HG02588 (cell line): ENCODE results near the gene SMIM12.

Experiments used
- ATAC-seq: cut with Tn5 transposase; IDR thresholded peaks from one replicate; pipeline ENCODE4 v1.9.1; 2021; ENCODE audit warnings: mild to moderate bottlenecking, moderate library complexity; ENCODE audit not compliant: unreplicated experiment

The SMIM12 gene

DNA sequence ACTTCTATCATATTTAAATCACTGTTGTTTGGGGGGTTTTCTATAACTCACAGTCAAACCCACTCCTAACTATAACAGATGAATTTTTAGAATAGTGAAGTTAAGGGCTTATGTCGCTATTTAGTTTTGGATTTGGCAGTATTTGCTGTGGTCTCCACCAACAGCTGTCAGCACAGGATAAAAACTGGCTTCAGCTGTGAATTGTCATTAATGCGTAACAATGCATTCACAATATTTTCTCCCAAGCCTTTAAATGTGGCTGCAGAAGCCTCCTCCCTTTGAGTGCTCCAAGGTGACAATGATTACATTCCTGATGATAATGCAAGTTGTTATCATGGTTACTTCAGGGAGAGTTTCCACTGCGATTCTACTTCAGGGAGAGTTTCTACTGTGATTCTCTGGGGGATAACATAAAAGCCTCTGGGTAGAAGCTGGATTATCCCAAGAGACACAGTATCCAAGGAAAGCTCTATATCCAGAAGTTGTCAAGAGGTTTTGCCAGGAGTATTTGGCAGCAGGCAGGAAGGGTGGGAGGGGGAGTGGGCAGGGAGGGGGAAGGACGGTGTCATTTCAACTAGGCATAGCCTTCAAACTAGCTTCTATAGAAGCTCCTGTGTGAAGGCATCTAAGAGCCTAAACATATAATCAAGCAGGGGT is 14.9 kb upstream of the SMIM12 start:
- ATAC-seq = no peak

DNA sequence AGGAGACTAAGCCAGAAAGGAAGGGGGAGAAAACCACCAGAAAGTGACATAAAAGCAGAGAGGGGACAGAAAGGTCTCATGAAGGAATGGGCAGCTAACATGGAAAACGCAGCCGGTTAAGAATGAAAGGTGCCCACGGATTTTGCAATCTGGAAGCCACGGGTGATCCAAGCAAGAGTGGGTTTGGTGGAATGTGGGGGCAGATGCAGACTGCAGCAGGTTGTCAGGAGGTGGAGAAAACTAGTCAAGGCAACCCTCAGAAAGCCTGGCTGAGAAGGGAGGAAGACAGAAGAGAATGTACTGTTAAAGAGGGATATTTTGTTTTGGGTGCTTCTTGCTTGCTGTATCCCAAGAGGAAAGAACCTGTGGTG is 12.6 kb upstream of the SMIM12 start:
- no peak for ATAC-seq

DNA sequence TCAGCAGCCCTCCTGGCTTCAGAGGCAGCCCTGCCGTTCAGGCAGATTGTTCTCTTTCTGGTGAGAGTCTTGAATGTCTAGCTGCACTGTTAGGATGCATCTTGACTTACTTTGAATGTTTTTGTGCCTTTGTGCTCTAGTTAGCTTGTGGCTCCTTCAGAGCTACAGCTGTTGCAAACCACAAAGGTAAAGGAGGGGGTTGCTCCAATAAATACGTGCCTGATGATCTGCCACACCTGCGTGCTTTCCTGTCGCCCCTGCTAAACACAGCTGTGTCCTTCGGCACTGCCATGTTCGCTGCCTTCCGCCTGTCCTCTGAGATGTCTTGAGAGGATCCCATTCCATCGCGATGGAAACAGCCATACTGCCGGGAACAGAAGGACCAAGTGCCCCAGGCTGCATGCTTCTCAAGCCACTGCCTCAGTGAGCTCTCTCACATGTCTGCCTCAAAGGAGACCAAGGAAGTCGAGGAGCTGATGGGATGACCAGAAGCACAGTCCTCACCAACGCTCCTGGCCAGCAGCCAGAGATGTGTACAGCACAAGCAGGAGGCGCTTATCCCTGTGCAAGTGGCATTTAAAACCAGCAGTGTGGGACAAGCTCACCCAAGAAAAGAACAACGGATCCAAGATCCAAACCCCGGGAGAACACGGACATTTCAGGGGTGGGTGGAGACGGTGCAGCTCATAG is 12.0 kb upstream of the SMIM12 start:
- no peak for ATAC-seq

DNA sequence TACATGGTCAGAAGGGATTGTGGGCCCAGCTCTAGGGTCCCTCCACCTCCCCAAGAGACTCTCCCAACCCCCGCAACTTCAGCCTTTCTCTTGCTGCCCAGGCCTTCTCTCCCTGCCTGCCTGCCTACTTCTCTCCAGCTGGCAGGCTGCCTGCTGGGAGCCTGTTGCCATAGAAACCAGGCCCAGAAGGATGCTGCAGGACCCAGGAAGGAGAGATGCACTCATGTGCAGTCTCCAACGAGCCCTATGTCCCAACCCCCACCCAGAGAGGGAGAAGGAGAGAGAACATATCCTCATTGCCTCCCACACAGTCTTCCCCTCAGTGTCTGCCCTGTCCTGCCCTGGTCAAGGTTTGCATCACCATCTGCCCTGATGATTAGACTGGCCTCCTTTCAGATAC is 10.8 kb upstream of the SMIM12 start:
- ATAC-seq = no peak

DNA sequence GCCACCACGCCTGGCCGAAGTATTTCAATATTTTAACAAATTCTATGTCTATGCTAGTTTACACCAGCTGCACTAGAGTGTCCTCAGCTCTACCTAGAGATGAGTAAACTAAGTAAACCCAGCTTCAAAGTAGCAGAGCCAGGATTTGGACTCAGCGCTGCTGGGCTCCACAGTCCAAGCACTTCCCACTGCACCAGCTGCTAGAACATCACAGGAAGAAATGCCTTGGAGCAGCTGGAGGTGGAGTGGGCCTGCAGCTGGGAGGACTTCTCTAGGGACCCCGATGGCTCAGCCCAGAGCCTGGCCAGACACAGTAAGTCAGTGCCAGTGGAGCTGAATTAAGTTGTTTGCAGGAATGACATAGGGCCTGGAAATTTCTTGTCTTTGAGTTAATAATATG is 10.2 kb upstream of the SMIM12 start:
- no peak for ATAC-seq

DNA sequence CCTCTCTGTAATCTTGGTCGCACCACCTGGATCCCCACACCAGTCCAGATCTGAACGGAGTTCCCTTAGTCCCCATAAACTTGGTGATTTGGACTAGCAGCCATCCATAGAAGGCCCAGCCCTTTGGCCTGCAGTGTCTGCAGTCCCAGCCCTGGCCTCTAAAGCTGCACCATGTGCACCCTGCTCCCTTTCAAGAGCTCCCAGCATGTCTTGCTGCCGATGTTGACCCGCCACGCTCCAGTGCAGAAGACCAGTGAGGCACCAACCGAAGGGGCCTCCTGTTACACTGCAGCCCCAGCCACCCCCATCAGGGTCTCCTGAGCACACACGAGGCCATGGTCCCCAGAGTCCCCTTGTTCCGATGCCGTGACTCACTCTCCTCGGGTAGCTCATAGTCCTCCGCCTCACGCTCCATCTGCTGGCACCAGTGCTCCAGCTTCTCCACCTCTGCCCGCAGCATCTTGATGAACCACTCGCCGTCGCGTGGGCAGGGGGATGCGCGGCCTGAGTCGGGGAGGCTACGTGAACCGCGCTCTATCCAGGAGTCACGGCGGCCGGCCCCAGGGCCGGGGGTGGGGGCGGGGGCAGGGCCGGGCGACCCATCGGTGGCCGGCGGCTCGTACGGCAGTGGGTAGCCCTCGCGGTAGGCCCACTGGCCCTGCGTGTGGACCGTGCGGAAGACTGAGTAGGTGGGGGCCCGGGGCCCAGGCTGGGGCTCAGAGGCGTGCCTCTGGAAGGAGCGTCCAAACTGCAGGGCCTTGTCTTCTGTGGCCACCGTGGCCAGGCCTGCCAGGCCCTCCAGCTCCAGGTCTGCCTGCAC is 8.9 kb upstream of the SMIM12 start:
- ATAC-seq = no peak

DNA sequence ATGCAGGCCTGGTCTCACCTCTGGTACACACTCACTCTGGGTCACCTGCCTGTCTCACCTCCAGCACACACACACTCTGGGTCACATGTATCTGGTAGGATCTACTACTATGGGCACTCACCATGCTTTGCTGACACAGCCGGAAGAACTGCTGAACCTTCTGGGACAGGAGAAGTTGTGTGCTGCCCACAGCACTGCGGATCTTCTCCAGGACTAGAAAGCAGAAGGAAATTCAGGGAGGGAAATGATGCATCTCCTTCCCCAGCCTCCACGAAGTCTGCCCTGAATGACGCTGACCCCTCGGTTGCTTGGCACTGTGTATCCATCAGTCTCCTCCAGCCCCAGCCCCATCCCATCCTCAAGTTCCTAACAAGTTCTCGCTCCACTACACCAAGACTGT is 7.9 kb upstream of the SMIM12 start:
- ATAC-seq = no peak

DNA sequence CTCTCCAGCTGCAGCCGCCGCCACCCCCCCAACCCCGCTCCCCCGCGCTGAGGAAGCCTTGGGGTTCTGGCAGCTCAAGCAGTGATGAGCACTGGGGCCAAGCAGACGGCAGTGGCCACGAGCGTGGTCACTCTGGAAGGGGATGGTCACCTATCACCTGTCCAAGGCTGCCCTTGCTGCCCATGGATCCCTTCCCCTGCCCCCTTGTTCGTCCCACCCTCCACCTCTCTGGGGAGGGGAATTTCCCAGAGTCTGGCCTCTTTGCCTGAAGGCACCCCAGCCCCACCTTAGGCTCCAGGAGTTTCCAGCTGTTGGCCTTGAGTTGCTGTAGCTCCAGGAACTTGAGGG is 7.2 kb upstream of the SMIM12 start:
- no peak for ATAC-seq

DNA sequence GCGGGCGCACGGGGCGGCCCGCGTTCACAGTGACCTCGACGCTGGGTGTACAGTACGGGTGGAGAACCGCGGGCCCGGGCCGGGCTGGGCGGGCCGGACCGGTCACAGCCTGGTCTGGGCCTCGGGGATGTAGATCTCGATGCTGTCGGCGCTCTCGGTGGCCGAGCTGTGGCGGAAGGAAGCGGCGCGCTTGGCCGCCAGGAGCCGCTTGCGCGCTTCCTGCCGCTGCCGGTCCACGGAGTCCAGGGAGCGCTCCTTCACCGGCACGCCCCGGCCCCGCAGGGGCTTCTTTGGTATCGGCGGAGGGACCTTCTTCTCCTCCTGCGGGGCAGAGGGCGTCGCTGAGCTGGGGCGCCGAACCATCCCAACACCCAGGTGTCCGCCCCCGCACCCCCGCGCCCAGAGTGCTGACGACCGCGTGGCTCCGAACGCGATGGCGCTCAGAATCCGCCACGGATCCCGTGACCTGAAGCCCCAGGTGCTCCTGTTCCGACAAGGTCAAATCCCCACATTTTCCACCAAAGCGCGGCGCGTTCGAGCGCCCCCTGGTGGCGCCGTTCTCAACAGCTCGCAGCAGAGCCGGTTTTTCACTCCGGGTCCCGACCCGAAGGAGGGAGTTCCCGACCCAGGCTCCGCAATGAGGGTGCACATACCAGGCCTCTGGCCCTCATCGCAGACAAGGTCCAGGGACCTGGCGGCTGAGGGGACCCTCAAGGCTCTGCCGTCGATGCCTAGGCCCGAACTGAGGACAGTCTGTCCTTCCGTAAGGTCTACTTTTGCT is 6.6 kb upstream of the SMIM12 start:
- peak; percentile 67 for ATAC-seq

DNA sequence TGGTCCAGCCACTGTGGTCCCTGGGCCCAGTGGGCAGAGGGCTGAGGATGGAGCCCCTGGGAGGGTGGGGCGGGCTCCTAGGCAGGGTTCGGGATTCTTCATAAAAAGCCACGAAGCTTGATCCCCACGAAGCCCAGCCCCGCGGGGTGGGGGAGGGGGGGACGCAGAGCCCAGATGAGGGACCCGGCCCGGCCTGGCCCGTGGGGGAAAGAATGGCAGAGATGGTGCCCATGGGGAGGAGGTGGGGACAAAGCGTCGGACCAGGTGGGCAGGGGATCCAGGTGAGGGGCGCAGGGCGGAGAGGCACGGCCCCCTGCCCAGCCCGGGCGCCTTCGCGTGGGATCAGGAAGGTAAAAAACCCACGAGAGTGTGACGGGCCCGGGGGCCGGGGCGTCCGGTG is 6.0 kb upstream of the SMIM12 start:
- ATAC-seq = no peak

DNA sequence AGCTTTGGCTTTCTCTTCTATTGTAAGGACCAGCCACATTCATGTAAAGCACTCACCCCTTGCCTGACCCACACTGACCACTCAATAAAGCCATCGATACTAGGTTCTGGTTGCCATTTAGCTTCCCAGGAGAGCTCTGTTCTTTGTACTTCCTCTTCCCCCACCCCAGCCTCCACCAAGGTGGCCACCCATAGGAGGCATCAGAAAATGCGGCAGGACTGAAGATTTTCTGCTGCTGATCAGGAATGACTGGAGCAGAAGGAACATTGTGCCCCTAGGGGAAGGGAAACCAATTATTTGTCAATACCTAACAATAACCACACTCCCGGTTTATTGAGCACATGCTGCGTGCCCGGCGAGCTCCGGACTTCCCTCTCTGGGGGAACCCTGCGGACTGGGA is 5.2 kb upstream of the SMIM12 start:
- no peak for ATAC-seq

DNA sequence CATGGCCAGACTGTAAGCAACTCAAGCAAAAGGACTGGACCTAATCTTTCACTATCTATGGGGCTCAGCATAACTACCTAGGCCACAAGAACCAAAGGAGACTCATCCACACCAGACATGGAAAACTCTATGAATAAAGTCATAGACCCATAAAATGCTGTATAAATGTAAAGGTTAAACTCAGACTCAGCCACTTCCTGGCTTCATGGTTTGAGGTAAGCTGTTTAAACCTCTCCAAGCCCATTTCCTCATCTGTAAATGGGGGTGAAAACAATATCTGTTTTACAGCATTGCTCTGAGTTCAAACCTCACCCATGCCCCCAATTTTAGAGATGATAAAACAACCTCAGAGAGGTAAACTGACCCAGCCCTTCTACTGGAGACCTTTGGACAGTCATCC is 4.0 kb upstream of the SMIM12 start:
- ATAC-seq = no peak

DNA sequence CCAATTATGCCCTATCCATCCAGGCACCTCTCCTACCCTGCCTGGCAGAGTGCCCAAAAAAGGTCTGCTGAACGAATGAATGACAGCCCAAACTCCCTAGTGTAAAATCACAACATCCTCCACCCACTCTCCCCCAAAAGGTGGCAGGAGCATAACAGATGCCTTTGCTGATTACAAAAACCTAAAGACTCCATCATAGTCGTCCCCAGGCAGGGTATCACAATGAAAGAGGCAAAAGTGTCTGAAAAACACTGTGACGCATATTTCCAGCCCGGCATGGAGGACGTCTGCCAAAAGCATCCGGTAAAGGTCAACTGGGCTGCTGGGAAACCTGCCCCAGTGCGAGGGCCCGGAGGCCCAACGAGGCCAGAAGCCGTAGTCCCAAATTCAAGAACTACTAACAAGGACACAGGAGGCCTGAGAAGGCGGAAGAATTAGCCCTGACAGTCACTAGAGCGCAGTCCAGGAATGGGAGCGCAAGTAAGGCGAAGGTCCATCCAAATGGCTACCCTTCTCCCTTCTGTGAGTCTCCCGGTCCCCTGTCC is 576 bp downstream of the SMIM12 start:
- peak; percentile 8 for ATAC-seq

DNA sequence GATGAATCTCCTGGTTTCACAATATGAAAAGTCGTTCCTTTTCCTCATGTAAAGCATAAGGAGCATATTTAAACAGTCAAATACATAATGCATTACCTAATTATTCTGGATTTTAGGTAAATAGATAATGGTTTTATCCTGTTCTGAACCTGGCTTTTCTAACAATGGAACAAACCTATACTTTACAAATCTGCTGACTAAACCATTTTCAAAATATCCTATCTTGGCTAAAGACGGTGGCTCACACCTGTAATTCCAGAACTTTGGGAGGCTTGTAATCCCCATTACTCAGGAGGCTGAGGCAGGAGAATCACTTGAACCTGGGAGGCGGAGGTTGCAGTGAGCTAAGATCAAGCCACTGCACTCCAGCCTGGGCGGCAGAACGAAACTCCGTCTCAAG is 2.9 kb downstream of the SMIM12 start:
- ATAC-seq = no peak

DNA sequence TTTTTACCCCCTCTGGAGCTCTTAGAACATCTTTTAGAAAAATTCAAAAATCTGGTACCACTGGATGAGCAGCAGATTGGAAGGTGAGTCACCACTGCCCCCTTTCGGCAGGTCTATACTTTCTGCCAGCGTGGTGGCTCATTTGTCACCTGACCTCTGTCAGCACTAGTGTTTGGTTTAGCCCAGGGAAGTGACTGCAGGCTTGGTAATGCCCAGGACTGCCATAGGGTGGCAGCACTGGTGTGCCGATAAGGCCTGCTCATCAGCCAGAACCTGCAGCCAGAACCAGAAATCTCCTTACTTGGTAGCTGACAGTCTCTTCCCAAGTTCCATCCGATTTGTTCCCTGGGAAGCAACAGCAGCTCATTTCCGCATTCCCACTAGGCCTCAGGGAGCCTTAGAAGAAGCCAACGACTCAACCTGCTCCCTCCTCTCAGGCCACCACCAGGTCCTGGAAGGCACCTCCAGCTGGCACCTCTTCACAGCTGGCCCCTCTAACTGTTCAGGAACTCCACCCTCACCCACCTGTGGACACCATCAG is 6.8 kb downstream of the SMIM12 start:
- peak; percentile 93 for ATAC-seq

DNA sequence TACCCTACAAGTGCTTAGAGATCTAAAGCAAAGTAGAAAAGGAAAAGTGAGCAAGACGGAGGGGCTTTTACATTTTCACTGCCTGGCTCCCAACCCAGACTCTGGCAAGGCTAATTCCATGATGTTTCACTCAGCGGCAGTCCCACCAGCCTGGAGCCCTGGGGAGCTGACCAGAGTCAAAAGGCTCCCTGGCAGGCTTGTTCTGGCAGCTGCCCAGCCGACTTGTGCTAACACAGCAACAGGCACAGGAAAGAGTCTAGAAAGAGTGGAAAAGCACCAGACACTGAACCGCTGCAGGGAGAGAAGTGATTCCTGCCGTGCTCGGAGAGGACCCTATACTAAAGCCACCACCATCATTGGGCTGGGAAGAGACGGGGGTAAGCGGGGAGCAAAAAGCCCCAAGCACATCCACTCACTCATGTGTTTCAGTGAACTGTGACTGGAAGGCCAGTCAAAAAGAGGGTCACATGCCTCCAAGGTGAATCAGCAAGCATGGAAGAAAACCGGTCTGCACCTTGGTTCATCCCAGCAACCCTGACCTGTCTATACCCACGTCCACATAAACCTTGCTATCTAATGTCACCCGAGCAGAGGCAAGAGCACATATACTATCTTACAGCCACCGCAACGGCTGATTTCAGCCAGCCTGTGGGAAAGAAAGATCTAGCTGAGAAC is 8.0 kb downstream of the SMIM12 start:
- no peak for ATAC-seq

DNA sequence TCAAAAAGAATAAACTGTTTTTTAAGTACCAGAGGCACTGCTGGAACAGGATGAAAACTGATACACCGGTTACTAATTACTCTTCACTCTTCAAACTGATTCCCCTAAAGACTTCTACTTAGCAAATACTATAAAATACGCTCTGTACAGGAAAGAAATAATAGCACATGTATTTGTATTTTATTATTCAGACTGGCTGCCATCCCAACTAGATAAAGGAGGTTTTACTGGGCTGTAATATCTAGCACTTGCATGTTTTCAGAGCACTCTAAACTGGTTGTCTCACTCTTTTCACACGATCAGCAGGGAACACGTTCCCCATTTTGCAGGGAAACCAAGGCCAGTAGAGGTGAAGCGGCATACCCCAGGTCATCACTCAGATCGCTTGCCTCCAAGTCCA is 9.2 kb downstream of the SMIM12 start:
- ATAC-seq = no peak

DNA sequence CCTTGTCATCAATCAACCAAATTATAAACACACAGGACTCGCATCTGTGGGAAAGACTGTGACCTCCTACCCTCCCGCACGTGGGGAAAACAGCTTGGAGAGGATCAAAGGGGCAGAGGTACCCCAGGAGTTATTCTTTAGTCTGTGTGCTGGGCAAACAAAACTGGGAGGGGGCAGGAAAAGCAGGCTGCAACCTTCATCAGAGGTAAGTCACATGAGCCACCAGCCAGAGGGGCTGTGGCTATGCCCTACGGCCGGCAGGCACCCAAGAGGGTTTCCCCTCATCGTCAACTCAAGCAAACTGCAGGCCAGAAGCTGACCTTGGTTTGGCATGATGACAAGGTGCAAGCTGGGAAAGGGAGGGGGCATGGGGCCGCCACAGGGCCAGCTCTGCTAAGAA is 12.5 kb downstream of the SMIM12 start:
- ATAC-seq = no peak

DNA sequence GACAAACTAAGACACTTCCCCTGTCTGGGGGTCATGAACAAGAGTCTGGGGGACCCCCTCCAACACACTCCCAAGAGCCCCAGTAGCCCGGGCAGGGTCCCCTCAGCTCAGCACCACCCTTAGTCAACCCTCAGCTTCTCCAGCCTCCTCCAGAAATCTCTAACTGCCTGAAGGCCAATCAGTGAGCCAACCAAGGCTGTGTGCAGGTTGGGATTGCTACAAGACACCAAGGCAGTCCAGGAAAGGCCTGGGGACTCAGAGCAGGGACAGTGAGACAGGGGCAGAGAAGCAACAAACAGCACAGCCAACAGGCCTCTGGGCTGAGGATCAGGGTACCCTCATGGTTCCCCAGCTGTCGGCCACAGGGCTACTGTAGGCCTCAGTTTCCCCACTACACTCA is 13.3 kb downstream of the SMIM12 start:
- no peak for ATAC-seq

DNA sequence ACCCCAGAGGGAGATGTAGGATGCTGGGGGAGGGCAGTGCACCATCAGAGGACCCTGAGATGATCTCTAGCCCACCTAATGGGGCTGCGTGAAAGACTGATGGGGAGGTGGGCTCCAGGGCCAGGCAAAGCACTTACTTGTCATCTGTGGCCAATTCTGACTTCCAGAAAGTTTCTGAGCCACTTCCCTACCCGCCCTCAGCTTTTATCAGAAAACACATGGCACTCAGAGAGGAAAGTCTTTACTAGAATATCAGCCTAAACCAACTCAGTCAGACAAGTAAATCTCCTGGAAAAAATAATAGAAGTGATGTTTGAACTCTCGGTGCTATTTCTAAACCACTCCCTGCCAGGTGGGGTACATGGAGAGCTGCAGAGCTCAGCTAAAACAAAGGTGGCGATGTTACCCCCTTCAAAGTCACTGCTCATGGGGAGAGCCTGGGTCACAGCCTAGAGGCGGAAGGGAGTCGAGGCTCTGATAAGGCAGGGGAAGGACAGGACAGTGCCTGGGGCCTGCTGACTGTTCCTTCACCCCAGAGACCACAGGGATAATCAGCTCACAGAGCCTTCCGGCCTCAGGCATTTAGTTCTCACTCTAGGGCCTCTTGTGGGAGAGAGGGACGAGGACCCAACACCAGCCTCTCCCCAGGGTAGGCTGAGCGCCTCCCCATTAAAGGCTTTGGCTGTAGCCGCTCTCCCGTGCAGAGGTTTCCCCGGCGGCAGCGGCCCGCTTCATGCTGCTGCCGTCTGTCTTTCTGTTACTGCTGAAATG is 14.2 kb downstream of the SMIM12 start:
- ATAC-seq = no peak
